SU-DHL-6 (cell line): ENCODE results near the gene CDC16.

Experiments used
- H2AFZ ChIP-seq: fragments of 200-600 bp; sonication (generic); 2 replicates; pipeline ENCODE4 v1.6.1; 2014; ENCODE audit warnings: low read depth, mild to moderate bottlenecking, moderate library complexity, mixed read lengths, antibody characterized with exemption, low read length; ENCODE audit not compliant: severe bottlenecking
- H3F3A ChIP-seq: fragments of 200-600 bp; shearing (Covaris generic); 2 replicates; pipeline ENCODE4 v1.6.0; 2016; ENCODE audit warnings: antibody characterized with exemption, mild to moderate bottlenecking; ENCODE audit not compliant: insufficient read depth
- H3K27ac ChIP-seq: fragments of 200-600 bp; sonication (generic); 2 replicates; pipeline ENCODE4 v1.5.1; 2016; ENCODE audit warnings: low read depth, mild to moderate bottlenecking, low read length, moderate library complexity, mixed read lengths
- H3K27me3 ChIP-seq: fragments of 200-600 bp; sonication (generic), shearing (Covaris generic); 2 replicates; pipeline ENCODE4 v1.6.0; 2014; ENCODE audit warnings: mild to moderate bottlenecking, low read length
- H3K36me3 ChIP-seq: fragments of 200-600 bp; sonication (generic); 2 replicates; pipeline ENCODE4 v1.6.1; 2014; ENCODE audit warnings: mild to moderate bottlenecking, low read length, mixed read lengths
- H3K4me2 ChIP-seq: fragments of 300-600, 200-600 bp; shearing (Covaris generic), sonication (generic); 2 replicates; pipeline ENCODE4 v1.6.0; 2014; ENCODE audit warnings: low read length, low read depth, mild to moderate bottlenecking; ENCODE audit not compliant: poor library complexity, severe bottlenecking
- H3K4me3 ChIP-seq: fragments of 200-600 bp; sonication (generic); 2 replicates; pipeline ENCODE4 v1.5.1; 2014; ENCODE audit warnings: antibody characterized with exemption, low read length, mild to moderate bottlenecking, mixed read lengths; ENCODE audit not compliant: insufficient read depth, poor library complexity, severe bottlenecking
- H3K79me2 ChIP-seq: fragments of 200-600 bp; sonication (generic); 2 replicates; pipeline ENCODE4 v1.6.1; 2014; ENCODE audit warnings: mild to moderate bottlenecking, low read length, moderate library complexity; ENCODE audit not compliant: insufficient read depth
- H3K9ac ChIP-seq: fragments of 200-600 bp; sonication (generic); 2 replicates; pipeline ENCODE4 v1.7.0; 2014; ENCODE audit warnings: mild to moderate bottlenecking, low read length
- H3K9me2 ChIP-seq: fragments of 200-600 bp; sonication (generic); replicated peaks from 2 replicates; pipeline ENCODE4 v1.6.1; 2014; ENCODE audit warnings: low read length; ENCODE audit not compliant: insufficient read depth
- H3K9me3 ChIP-seq: fragments of 200-600 bp; sonication (generic); 2 replicates; pipeline ENCODE4 v1.6.1; 2014; ENCODE audit warnings: low read length, mixed read lengths; ENCODE audit not compliant: insufficient read depth
- H4K20me1 ChIP-seq: fragments of 200-600 bp; sonication (generic); 2 replicates; pipeline ENCODE4 v1.6.1; 2014; ENCODE audit warnings: low read depth, mild to moderate bottlenecking, antibody characterized with exemption, low read length, moderate library complexity, mixed read lengths
- CTCF ChIP-seq: fragments of 200-600 bp; sonication (generic); IDR thresholded peaks from one replicate; pipeline ENCODE4 v1.5.1; 2017; ENCODE audit warnings: antibody characterized with exemption, mild to moderate bottlenecking, low read length, moderate library complexity; ENCODE audit not compliant: insufficient read depth, poor library complexity, severe bottlenecking
- EZH2phosphoT487 ChIP-seq: fragments of 200-600 bp; sonication (generic), shearing (Covaris generic); conservative IDR thresholded peaks from 2 replicates; pipeline ENCODE4 v1.6.1; 2018; ENCODE audit warnings: mild to moderate bottlenecking, antibody characterized with exemption, low read length, moderate library complexity, mixed read lengths

CDC16 gene

GRCh38 chr13:114259374-114259773, 24.7 kb downstream of the CDC16 start:
- H3K4me3 ChIP-seq: no peak overlapping the region
- H3K27ac ChIP-seq: no peak overlapping the region
- no peak overlapping the region for H2AFZ ChIP-seq
- H3K79me2 ChIP-seq: no peaks in the 10 kb centered on the region
- no peak overlapping the region for H3K4me2 ChIP-seq
- TF ChIP-seq CTCF (no peak), EZH2phosphoT487 (no peak)
- H4K20me1 ChIP-seq: no peaks in the 10 kb centered on the region
- H3K9ac ChIP-seq: no peak overlapping the region
- peaks cover 61% of the 10 kb centered on the region for H3K36me3 ChIP-seq
- no peaks in the 10 kb centered on the region for H3K9me3 ChIP-seq
- no peaks in the 10 kb centered on the region for H3K27me3 ChIP-seq
- no peaks in the 10 kb centered on the region for H3K9me2 ChIP-seq
- H3F3A ChIP-seq: no peaks in the 10 kb centered on the region

GRCh38 chr13:114259974-114260373, 25.3 kb downstream of the CDC16 start:
- H3F3A ChIP-seq: no peaks in the 10 kb centered on the region
- H3K36me3 ChIP-seq: peaks cover 56% of the 10 kb centered on the region
- H3K9ac ChIP-seq: no peak overlapping the region
- no peaks in the 10 kb centered on the region for H3K9me2 ChIP-seq
- TF ChIP-seq EZH2phosphoT487 (no peak), CTCF (no peak)
- no peak overlapping the region for H3K27ac ChIP-seq
- no peaks in the 10 kb centered on the region for H3K9me3 ChIP-seq
- H4K20me1 ChIP-seq: no peaks in the 10 kb centered on the region
- H3K4me2 ChIP-seq: no peak overlapping the region
- no peaks in the 10 kb centered on the region for H3K79me2 ChIP-seq
- no peak overlapping the region for H2AFZ ChIP-seq
- no peaks in the 10 kb centered on the region for H3K27me3 ChIP-seq
- no peak overlapping the region for H3K4me3 ChIP-seq

GRCh38 chr13:114260814-114261213, 26.1 kb downstream of the CDC16 start:
- Histone ChIP-seq H3K4me2 (no peak overlapping the region), H3K27ac (no peak overlapping the region), H2AFZ (no peak overlapping the region), H3K79me2 (no peaks in the 10 kb centered on the region), H3K9ac (no peak overlapping the region), H3K9me2 (no peaks in the 10 kb centered on the region), H3F3A (no peaks in the 10 kb centered on the region), H4K20me1 (no peaks in the 10 kb centered on the region), H3K27me3 (no peaks in the 10 kb centered on the region), H3K9me3 (no peaks in the 10 kb centered on the region), H3K36me3 (peaks cover 58% of the 10 kb centered on the region), H3K4me3 (no peak overlapping the region)
- no peak for TF ChIP-seq CTCF
- no peak for TF ChIP-seq EZH2phosphoT487
